HepG2 (cell line): ENCODE data around the gene TSEN54. TPM values are rescaled to one million over a fixed set of nuclear protein-coding genes. Genes with fewer than 3 reads are reported as not detected.

Experiments used
- DNMT3B ChIP-seq: conservative IDR thresholded peaks from 2 replicates; pipeline ENCODE4 v1.6.1; 2016; ENCODE audit warnings: missing biosample characterization, control low read depth
- FOXP4 ChIP-seq: sonication (generic); formaldehyde crosslinking; IDR thresholded peaks from 2 replicates; pipeline ENCODE4 v1.4.0; 2020; ENCODE audit warnings: missing genetic modification reagents
- GABPA ChIP-seq, 2 experiments: IDR thresholded peaks; 2 replicates each; pipeline ENCODE4 v1.6.1; 2011 to 2016; ENCODE audit warnings: low read depth in 2 of 2, low read length in 1 of 2, missing biosample characterization in 1 of 2, missing genetic modification characterization in 1 of 2
- GABPB1 ChIP-seq: IDR thresholded peaks from 2 replicates; pipeline ENCODE4 v1.6.1; 2016; ENCODE audit warnings: mild to moderate bottlenecking, missing genetic modification reagents, moderate library complexity, missing compliant biosample characterization
- HMG20B ChIP-seq: conservative IDR thresholded peaks from 2 replicates; pipeline ENCODE4 v1.6.1; 2016; ENCODE audit warnings: missing genetic modification reagents, missing compliant biosample characterization
- IKZF5 ChIP-seq: IDR thresholded peaks from 2 replicates; pipeline ENCODE4 v1.6.1; 2018; ENCODE audit warnings: missing genetic modification reagents, mild to moderate bottlenecking, missing compliant biosample characterization
- KLF12 ChIP-seq: sonication (generic); formaldehyde crosslinking; IDR thresholded peaks from 2 replicates; pipeline ENCODE4 v1.4.0; 2020; ENCODE audit warnings: missing genetic modification reagents, borderline replicate concordance
- KMT2A ChIP-seq: sonication (generic); formaldehyde crosslinking; IDR thresholded peaks from 2 replicates; pipeline ENCODE4 v1.4.0; 2020; ENCODE audit warnings: missing genetic modification reagents
- MTERF4 ChIP-seq: sonication (generic); formaldehyde crosslinking; IDR thresholded peaks from 2 replicates; pipeline ENCODE4 v1.8.0; 2023; ENCODE audit warnings: mild to moderate bottlenecking, missing genetic modification reagents
- NCOA2 ChIP-seq: sonication (generic); formaldehyde crosslinking; IDR thresholded peaks from 2 replicates; pipeline ENCODE4 v1.8.0; 2022; ENCODE audit warnings: inconsistent platforms
- NRL ChIP-seq: sonication (generic); formaldehyde crosslinking; IDR thresholded peaks from 2 replicates; pipeline ENCODE4 v1.5.0; 2020; ENCODE audit warnings: missing genetic modification reagents, mild to moderate bottlenecking, moderate library complexity, borderline replicate concordance
- SETDB1 ChIP-seq: sonication (generic); formaldehyde crosslinking; IDR thresholded peaks from 2 replicates; pipeline ENCODE4 v1.5.1; 2020; ENCODE audit warnings: missing genetic modification reagents, mild to moderate bottlenecking, borderline replicate concordance
- SIX4 ChIP-seq: sonication (generic); formaldehyde crosslinking; IDR thresholded peaks from 2 replicates; pipeline ENCODE4 v1.4.0; 2020; ENCODE audit warnings: missing genetic modification reagents
- TCF12 ChIP-seq, 2 experiments: fragments of 450-650 bp in 1 of 2; sonication (generic) in 1 of 2; formaldehyde crosslinking in 1 of 2; IDR thresholded peaks; 2 replicates each; pipeline versions ENCODE4 v1.6.1 to v1.8.0; 2017 to 2022; ENCODE audit warnings: antibody characterized with exemption in 1 of 2, mild to moderate bottlenecking in 1 of 2, missing genetic modification reagents in 1 of 2, moderate library complexity in 1 of 2
- ZNF121 ChIP-seq: sonication (generic); formaldehyde crosslinking; IDR thresholded peaks from 2 replicates; pipeline ENCODE4 v1.5.0; 2020; ENCODE audit warnings: mild to moderate bottlenecking, missing genetic modification reagents
- ZNF205 ChIP-seq: IDR thresholded peaks from 2 replicates; pipeline ENCODE4 v1.6.1; 2018; ENCODE audit warnings: missing biosample characterization, missing genetic modification reagents
- ZNF235 ChIP-seq: sonication (generic); formaldehyde crosslinking; IDR thresholded peaks from 2 replicates; pipeline ENCODE4 v1.8.1; 2023; ENCODE audit warnings: mild to moderate bottlenecking, missing genetic modification reagents, borderline replicate concordance
- ZNF430 ChIP-seq: sonication (generic); formaldehyde crosslinking; IDR thresholded peaks from 2 replicates; pipeline ENCODE4 v1.9.0; 2021; ENCODE audit warnings: mild to moderate bottlenecking, missing genetic modification reagents
- ZNF503 ChIP-seq: sonication (generic); formaldehyde crosslinking; IDR thresholded peaks from 2 replicates; pipeline ENCODE4 v1.4.0; 2020; ENCODE audit warnings: missing genetic modification reagents
- ZSCAN9 ChIP-seq: IDR thresholded peaks from 2 replicates; pipeline ENCODE4 v1.6.1; 2016; ENCODE audit warnings: borderline replicate concordance
- polyA plus RNA-seq, 8 experiments: library from polyadenylated mRNA; depleted of rRNA in 3 of 8; stranded (reverse) in 7 of 8; unstranded in 1 of 8; fragments of >200 nt; fragmentation: Illumina TruSeq in 4 of 8; extraction: Trizol in 4 of 8; gene quantifications; 2 replicates each; pipeline versions ENCODE4 v1.2.1 to v1.2.3, GENCODE V29; 2011 to 2016; ENCODE audit warnings: low read depth in 4 of 8, missing spikeins in 1 of 8, mixed read lengths in 1 of 8; ENCODE audit not compliant: insufficient read depth in 1 of 8
- total RNA-seq, 5 experiments: library from RNA; depleted of rRNA; stranded (reverse); fragments of >200 nt; fragmentation: Illumina TruSeq; extraction: Trizol; gene quantifications; 2 replicates each; pipeline ENCODE4 v1.2.3, GENCODE V29; 2016; ENCODE audit warnings: low read depth in 1 of 5

TSEN54 gene
- total and polyA plus RNA-seq, 2 of the 13 experiments (the other 11 are each of a cell fraction or from before 2014, with no cell fraction given): 62.9 to 63.3 TPM

GRCh38 chr17:75552425-75553294, 36.3 kb downstream of the TSEN54 start (continued):
- TF ChIP-seq ZNF235: no peak
- 0 out of 2 replicates have a peak, but pooled peaks have one; percentile 71 for TF ChIP-seq DNMT3B (CRISPR knock-in tag)
- 0 out of 2 replicates have a peak, but pooled peaks have one; percentile 48 for TF ChIP-seq ZNF430 (CRISPR knock-in tag)
- TF ChIP-seq ZSCAN9: peak; percentile 70; the same call in 1 of the 2 replicates
- TF ChIP-seq TCF12 (IDR thresholded peaks at IDR 0.05): no peak
- TF ChIP-seq TCF12 (CRISPR knock-in tag; IDR thresholded peaks at IDR 0.05): 0 out of 2 replicates have a peak, but pooled peaks have one; percentile 15
- peak; percentile 81 for TF ChIP-seq NCOA2
- peak; percentile 69; the same call in 1 of the 2 replicates for TF ChIP-seq IKZF5 (CRISPR knock-in tag)
- TF ChIP-seq ZNF205 (CRISPR knock-in tag): peak; percentile 41; the same call in 1 of the 2 replicates
- TF ChIP-seq GABPA (IDR thresholded peaks at IDR 0.05; ENCODE audit: low read depth, low read length): no peak
- peak; percentile 4; the same call in 1 of the 2 replicates for TF ChIP-seq GABPA (CRISPR knock-in tag; IDR thresholded peaks at IDR 0.05; ENCODE audit: low read depth)
- TF ChIP-seq FOXP4 (CRISPR knock-in tag): peak; percentile 75
- 0 out of 2 replicates have a peak, but pooled peaks have one; percentile 45 for TF ChIP-seq ZNF121
- 0 out of 2 replicates have a peak, but pooled peaks have one; percentile 51 for TF ChIP-seq SETDB1 (CRISPR knock-in tag)
- peak; percentile 66 for TF ChIP-seq HMG20B (CRISPR knock-in tag)
- TF ChIP-seq SIX4 (CRISPR knock-in tag): 0 out of 2 replicates have a peak, but pooled peaks have one; percentile 48
- peak; percentile 58; the same call in 1 of the 2 replicates for TF ChIP-seq NRL (CRISPR knock-in tag)
- TF ChIP-seq KLF12 (CRISPR knock-in tag): peak; percentile 24; the same call in 1 of the 2 replicates
- peak; percentile 69; the same call in 1 of the 2 replicates for TF ChIP-seq MTERF4 (CRISPR knock-in tag)
- peak; percentile 65; the same call in 1 of the 2 replicates for TF ChIP-seq ZNF503 (CRISPR knock-in tag)
- peak; percentile 49; the same call in 1 of the 2 replicates for TF ChIP-seq GABPB1
- TF ChIP-seq KMT2A (CRISPR knock-in tag): 0 out of 2 replicates have a peak, but pooled peaks have one; percentile 29
